ENCODE results near the gene CTNND2. TPM values are rescaled to one million over a fixed set of nuclear protein-coding genes. Genes with fewer than 3 reads are reported as not detected.

Gene CTNND2
- total RNA-seq, 2 donors from 2014 or later, result not detected

GRCh38 chr5:11247224-11247623 is 657.0 kb downstream of the CTNND2 start:
- Mint-ChIP-seq H3K36me3 (no peaks in the 10 kb centered on the region), H3K27ac (no peak overlapping the region), H3K9me3 (no peaks in the 10 kb centered on the region)
- no peak for ATAC-seq
- DNase-seq (ENCODE audit: low spot score in 2 of 2), result no peak

- Mint-ChIP-seq H3K36me3 (no peaks in the 10 kb centered on the region), H3K27ac (no peak overlapping the region), H3K9me3 (peaks cover 17% of the 10 kb centered on the region in 2 donors)
- ATAC-seq, result no peak
- DNase-seq (ENCODE audit: low spot score in 2 of 2), result no peak
These were observed 663.7 kb downstream of the CTNND2 start for GRCh38 chr5:11240293-11241190.

GRCh38 chr5:11239261-11240015 is 664.8 kb downstream of the CTNND2 start:
- H3K27ac Mint-ChIP-seq, result no peak overlapping the region
- DNase-seq (ENCODE audit: low spot score in 2 of 2) (no peak), ATAC-seq (no peak)

GRCh38 chr5:11234501-11234911 is 669.7 kb downstream of the CTNND2 start:
- Mint-ChIP-seq H3K27ac (peak overlapping the region in 1 of 2 donors; percentile 34), H3K9me3 (peaks cover 0 to 18% of the 10 kb centered on the region in 2 donors), H3K36me3 (peaks cover 17 to 22% of the 10 kb centered on the region in 2 donors)
- ATAC-seq (peak; percentile 20 to 53), DNase-seq (ENCODE audit: low spot score in 2 of 2) (no peak)

More at GRCh38 chr5:11239261-11240015, 664.8 kb downstream of the CTNND2 start:
- no peaks in the 10 kb centered on the region for H3K36me3 Mint-ChIP-seq
- peaks cover 17% of the 10 kb centered on the region in 2 donors for H3K9me3 Mint-ChIP-seq

- no peak for ATAC-seq
- Mint-ChIP-seq H3K9me3 (peaks cover 0 to 18% of the 10 kb centered on the region in 2 donors), H3K27ac (no peak overlapping the region), H3K36me3 (peaks cover 17 to 22% of the 10 kb centered on the region in 2 donors)
- DNase-seq (ENCODE audit: low spot score in 2 of 2), result no peak
These were observed 673.4 kb downstream of the CTNND2 start for GRCh38 chr5:11230890-11231289.

- ATAC-seq (no peak), DNase-seq (ENCODE audit: low spot score in 2 of 2) (no peak)
- H3K36me3 Mint-ChIP-seq, result peaks cover 9 to 12% of the 10 kb centered on the region in 2 donors
- no peak overlapping the region for H3K27ac Mint-ChIP-seq
- H3K9me3 Mint-ChIP-seq, result peaks cover 0 to 12% of the 10 kb centered on the region in 2 donors
These were observed 677.2 kb downstream of the CTNND2 start for GRCh38 chr5:11227064-11227463.

- Mint-ChIP-seq H3K27ac (no peak overlapping the region), H3K9me3 (no peaks in the 10 kb centered on the region), H3K36me3 (no peaks in the 10 kb centered on the region)
- no peak for ATAC-seq
- no peak for DNase-seq (ENCODE audit: low spot score in 2 of 2)
These were observed 679.6 kb downstream of the CTNND2 start for GRCh38 chr5:11224436-11225187.

- H3K9me3 Mint-ChIP-seq, result no peaks in the 10 kb centered on the region
These were observed 682.1 kb downstream of the CTNND2 start for GRCh38 chr5:11222169-11222568.

GRCh38 chr5:11214864-11215644 is 689.2 kb downstream of the CTNND2 start:
- Mint-ChIP-seq H3K9me3 (no peaks in the 10 kb centered on the region), H3K36me3 (no peaks in the 10 kb centered on the region), H3K27ac (no peak overlapping the region)
- ATAC-seq (no peak), DNase-seq (ENCODE audit: low spot score in 2 of 2) (no peak)

More at GRCh38 chr5:11222169-11222568, 682.1 kb downstream of the CTNND2 start:
- no peak overlapping the region for H3K27ac Mint-ChIP-seq
- ATAC-seq, result no peak
- no peaks in the 10 kb centered on the region for H3K36me3 Mint-ChIP-seq
- no peak for DNase-seq (ENCODE audit: low spot score in 2 of 2)

GRCh38 chr5:11212706-11213105 is 691.5 kb downstream of the CTNND2 start:
- H3K36me3 Mint-ChIP-seq, result no peaks in the 10 kb centered on the region
- H3K27ac Mint-ChIP-seq, result no peak overlapping the region
- ATAC-seq, result no peak
- no peak for DNase-seq (ENCODE audit: low spot score in 2 of 2)
- no peaks in the 10 kb centered on the region for H3K9me3 Mint-ChIP-seq

- ATAC-seq (no peak), DNase-seq (ENCODE audit: low spot score in 2 of 2) (no peak)
- Mint-ChIP-seq H3K9me3 (no peaks in the 10 kb centered on the region), H3K36me3 (no peaks in the 10 kb centered on the region), H3K27ac (no peak overlapping the region)
These were observed 706.5 kb downstream of the CTNND2 start for GRCh38 chr5:11197726-11198125.

- ATAC-seq (no peak), DNase-seq (ENCODE audit: low spot score in 2 of 2) (no peak)
- H3K9me3 Mint-ChIP-seq, result no peaks in the 10 kb centered on the region
- H3K36me3 Mint-ChIP-seq, result no peaks in the 10 kb centered on the region
- H3K27ac Mint-ChIP-seq, result no peak overlapping the region
These were observed 712.6 kb downstream of the CTNND2 start for GRCh38 chr5:11191673-11192072.

GRCh38 chr5:11182441-11183080 is 721.7 kb downstream of the CTNND2 start:
- Mint-ChIP-seq H3K27ac (no peak overlapping the region), H3K9me3 (no peaks in the 10 kb centered on the region), H3K36me3 (no peaks in the 10 kb centered on the region)
- DNase-seq (ENCODE audit: low spot score in 2 of 2) (no peak), ATAC-seq (no peak)

GRCh38 chr5:11181940-11182339 is 722.3 kb downstream of the CTNND2 start:
- ATAC-seq, result no peak
- Mint-ChIP-seq H3K36me3 (no peaks in the 10 kb centered on the region), H3K27ac (no peak overlapping the region), H3K9me3 (no peaks in the 10 kb centered on the region)
- no peak for DNase-seq (ENCODE audit: low spot score in 2 of 2)

GRCh38 chr5:11180890-11181289 is 723.4 kb downstream of the CTNND2 start:
- ATAC-seq (no peak), DNase-seq (ENCODE audit: low spot score in 2 of 2) (no peak)
- no peaks in the 10 kb centered on the region for H3K9me3 Mint-ChIP-seq
- H3K27ac Mint-ChIP-seq, result no peak overlapping the region
- H3K36me3 Mint-ChIP-seq, result no peaks in the 10 kb centered on the region
